RPMI7951 (cell line): Measurements from ENCODE around the gene FBXL17. TPM values are rescaled to one million over a fixed set of nuclear protein-coding genes. Genes with fewer than 3 reads are reported as not detected.
"Not testable (repeated sequence)": the region's sequence is repeated elsewhere in the genome, so short reads cannot be mapped to it uniquely, and the experiment has no call there.

Source experiments
- DNase-seq: peaks from one replicate; pipeline ENCODE4 v3.0.0-alpha.2; 2012; ENCODE audit warnings: low read depth
- total RNA-seq: library from RNA; depleted of rRNA; stranded (reverse); fragments of >200 nt; shearing (Covaris generic); gene quantifications from 2 replicates; pipeline ENCODE4 v1.2.3, GENCODE V29; 2014; rRNA removed

The FBXL17 gene
- total RNA-seq = 6.9 and 7.0 TPM in 2 replicates

DNA sequence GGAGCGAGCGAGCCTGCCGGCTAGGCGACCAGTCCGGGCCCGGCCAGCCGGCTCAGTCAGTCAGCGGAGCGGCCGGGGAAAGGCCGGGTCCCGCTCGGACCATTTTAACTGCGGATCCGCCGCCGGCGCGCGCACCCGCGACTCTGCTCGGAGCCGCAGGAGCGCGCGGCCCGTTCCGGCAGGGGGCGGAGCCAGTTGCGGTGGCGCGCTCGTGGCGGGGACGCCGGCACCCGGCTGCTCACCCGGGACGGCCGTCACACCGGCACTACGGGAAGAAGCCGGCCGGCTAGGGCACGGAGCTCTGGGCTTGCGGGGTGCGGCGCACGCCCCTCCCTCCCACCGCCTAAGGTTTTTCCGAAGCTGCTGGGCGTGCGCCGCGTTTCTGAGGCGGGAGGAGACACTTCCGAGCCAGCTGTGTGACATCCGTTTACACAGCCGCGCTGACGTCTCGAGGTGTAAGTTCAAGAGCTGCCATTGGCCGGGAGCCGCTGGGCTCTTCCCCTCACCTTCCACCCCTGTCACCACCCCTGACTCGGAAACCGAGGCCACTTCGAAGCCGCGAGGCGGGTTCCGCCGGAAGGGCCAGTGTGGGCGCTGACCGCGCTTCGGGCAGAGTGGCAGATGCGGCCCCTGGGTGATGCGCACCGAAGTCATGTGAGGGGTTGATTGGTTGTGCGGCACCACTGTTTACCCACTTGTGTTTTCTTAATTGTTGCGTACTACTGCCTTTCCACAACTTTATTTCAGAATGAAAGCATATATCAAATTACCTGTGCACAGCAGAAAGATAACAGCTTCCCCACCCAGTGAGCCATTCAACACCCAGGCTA is at the start of gene FBXL17:
Gene FBXL17, minus strand, starts transcription at position 145 of the 830 bp plus-strand sequence.
- DNase-seq = peak; percentile 93

GRCh38 chr5:108430931-108431608 is 49.2 kb upstream of the FBXL17 start:
- no peak for DNase-seq

GRCh38 chr5:108421713-108422112 is 39.8 kb upstream of the FBXL17 start:
- DNase-seq = peak; percentile 9

GRCh38 chr5:108420755-108421154 is 38.9 kb upstream of the FBXL17 start:
- no peak for DNase-seq

- no peak for DNase-seq
Observed at GRCh38 chr5:108420158-108420557, 38.3 kb upstream of the FBXL17 start.

GRCh38 chr5:108418197-108418596 is 36.3 kb upstream of the FBXL17 start:
- DNase-seq = no peak

- no peak for DNase-seq
Observed at GRCh38 chr5:108417166-108417670, 35.3 kb upstream of the FBXL17 start.

GRCh38 chr5:108415726-108416125 is 33.8 kb upstream of the FBXL17 start:
- no peak for DNase-seq

- DNase-seq = no peak
Observed at GRCh38 chr5:108409786-108410185, 27.9 kb upstream of the FBXL17 start.

- DNase-seq = not testable (repeated sequence)
Observed at GRCh38 chr5:108405201-108405600, 23.3 kb upstream of the FBXL17 start.

GRCh38 chr5:108398964-108399363 is 17.1 kb upstream of the FBXL17 start:
- DNase-seq = no peak

- DNase-seq = not testable (repeated sequence)
Observed at GRCh38 chr5:108396837-108397236, 14.9 kb upstream of the FBXL17 start.

DNA sequence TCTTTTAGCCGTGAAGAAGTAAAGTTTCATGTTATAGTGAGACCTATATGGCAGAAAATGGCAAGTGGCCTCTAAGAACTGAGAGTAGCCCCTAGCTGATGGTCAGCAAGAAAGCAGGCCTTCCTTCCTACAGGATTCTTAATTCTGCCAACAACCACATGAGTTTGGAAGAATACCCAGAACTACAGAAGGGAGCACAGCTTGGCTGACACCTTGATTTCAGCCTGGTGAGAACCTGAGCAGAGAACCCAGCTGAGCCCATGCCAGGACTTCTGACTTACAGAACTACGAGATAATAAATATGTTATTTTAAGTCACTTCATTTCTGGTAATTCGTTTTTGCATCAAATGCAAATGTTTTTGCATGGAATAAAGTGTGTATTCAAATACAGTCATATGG is 5.9 kb upstream of the FBXL17 start:
- DNase-seq = no peak

DNA sequence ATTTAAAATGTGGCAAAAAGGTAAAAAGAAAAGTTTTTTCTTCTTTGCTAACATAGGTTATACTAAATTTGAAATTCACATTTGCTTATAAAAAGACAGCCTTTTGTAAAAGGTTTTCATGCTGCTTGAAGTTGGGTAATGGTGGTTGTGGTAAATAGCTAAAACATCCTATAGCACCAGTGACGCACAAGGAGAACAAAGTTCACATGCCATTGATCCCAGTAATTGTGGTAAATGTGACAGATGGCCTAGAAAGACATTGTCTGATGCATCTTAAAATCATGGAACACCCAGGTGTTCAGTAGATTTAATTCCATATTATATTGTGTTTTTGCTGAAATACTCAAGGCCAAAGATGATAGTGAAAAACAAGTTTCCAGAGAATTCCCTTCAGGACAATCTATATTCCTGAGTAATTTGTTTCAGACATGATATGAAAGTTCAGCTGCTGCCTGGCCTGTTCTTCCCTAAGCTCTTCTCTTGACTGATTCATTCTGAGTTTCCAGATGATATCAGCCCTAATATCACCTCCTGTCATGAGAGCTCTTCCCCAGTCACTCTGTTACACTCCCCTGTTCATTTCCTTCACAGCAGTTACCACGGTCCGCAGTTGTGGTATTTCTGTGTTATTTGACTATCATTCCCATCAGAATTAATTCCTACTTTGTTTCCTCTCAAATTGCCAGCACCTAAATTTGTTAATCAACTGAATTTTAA is 4.6 kb upstream of the FBXL17 start:
- DNase-seq = no peak

DNA sequence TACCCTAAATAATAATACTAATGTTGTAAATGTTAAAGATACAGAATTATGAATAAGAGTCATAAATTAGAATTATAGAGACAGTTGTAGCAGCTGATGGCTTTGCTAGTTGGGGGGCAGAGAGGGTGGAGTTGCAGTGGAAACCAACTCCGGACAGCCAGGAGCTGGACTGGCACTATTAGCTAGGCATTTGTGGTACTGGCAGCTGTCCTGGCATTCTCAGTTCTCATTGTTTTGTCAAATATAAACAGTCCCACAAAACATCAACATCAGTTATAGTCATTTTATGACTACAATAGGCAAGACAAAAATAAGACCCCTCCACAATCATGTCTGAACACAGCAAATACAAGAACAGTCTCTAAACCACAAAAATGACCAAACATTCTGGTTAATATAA is 2.8 kb upstream of the FBXL17 start:
- no peak for DNase-seq

GRCh38 chr5:108382784-108383330 is 959 bp upstream of the FBXL17 start:
- DNase-seq = no peak

DNA sequence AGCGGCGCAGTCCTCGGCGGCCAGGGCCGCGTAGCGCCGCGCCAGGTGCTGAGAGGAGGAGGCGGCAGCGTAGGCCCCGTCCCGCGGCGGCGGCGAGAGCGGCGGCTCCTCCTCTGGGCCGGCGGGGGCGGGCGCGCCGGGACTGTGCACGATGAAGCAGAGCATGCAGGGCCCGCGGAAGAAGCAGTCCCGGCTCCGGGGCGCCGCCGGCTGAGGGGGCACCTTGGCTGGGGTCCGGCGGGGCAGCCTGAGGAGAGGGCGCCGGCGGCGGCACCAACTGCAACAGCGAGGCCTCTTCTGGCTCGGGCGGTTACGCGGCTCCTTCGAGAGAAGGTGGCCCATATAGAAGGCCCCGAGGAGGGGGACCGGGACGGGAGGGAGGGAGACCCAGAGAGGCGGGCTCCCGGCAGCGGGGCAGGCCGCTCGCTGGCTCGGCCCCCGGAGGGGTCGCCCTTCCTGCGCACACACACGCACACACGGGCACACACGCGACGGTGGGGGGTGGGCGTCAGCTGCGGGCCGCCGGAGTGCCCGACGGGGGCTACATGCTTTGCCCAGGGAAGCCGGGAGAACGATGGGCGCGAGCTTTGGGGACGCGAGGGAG is 446 bp downstream of the FBXL17 start:
- DNase-seq = peak; percentile 71

GRCh38 chr5:108380531-108381349 is 1.2 kb downstream of the FBXL17 start:
- DNase-seq = peak; percentile 30

DNA sequence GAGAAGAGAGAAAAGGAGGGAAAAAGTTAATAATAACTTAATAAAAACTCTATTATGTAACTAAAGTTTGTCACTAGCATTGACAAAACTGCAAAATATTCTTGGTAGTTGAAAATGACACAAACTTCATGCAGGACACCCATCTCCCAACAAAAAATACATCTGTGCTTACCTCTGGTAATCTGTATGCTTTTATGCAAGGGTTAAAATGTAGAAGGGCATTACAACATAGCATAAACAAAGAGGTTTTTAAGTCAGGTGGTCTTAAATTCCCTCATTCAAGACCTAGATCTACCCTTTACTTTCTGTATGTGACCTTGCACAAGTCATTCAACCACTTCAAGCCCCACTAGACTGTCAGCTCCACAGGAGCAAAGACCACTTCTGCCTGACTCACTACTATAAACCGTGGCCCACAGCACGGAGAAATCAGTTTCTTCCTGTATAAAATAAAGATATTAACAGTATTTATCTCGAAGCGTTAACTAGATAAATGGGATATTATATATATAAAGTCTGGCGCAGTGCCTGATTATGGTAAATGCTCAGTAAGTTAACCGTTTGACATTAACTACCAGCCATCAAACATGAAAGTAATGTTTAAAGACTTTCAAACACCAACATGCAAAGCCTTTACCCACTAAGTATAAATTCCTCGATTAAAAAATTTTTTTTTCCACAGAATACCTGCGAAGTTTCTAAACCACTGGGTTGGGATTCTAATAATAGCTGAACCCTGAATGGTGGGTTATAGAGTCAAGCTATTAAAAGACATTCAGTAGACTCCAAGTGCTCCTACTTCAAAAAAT is 2.0 kb downstream of the FBXL17 start:
- peak; percentile 14 for DNase-seq

DNA sequence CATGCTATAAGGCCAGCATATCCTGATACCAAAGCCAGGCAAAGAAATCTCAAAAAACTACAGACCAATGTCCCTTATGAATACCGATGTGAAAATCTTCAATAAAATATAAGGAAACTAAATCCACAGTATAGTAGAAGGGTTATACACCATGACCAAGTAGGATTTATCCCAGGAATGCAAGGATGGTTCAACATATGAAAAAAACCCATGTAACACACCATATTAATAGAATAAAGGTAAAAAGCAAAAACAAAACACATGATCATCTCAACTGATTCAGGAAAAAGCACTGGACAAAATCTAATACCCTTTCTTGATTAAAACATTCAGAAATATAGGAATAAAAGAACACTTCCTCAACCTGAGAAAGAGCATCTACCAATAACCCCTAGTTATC is 6.1 kb downstream of the FBXL17 start:
- no peak for DNase-seq
